GM12878 (cell line): ENCODE results near the gene ADA.

Source experiments
- BCL11A ChIP-seq: IDR thresholded peaks from 2 replicates; pipeline ENCODE4 v1.6.1; 2011; ENCODE audit warnings: low read depth, low read length
- EZH2 ChIP-seq: IDR thresholded peaks from 2 replicates; pipeline ENCODE4 v1.6.1; 2012; ENCODE audit warnings: low read depth, mild to moderate bottlenecking, control low read depth, inconsistent platforms, low read length, borderline replicate concordance; ENCODE audit not compliant: control insufficient read depth
- HCFC1 ChIP-seq: fragments of 150-350 bp; IDR thresholded peaks from 2 replicates; pipeline ENCODE4 v1.6.1; 2014; ENCODE audit warnings: low read length
- HDAC2 ChIP-seq: fragments of 200-600 bp; sonication (generic); IDR thresholded peaks from 2 replicates; pipeline ENCODE4 v1.6.1; 2017
- HDAC6 ChIP-seq: fragments of 200-600 bp; sonication (generic); IDR thresholded peaks from one replicate; pipeline ENCODE4 v1.8.0; 2017; ENCODE audit warnings: antibody characterized with exemption; ENCODE audit not compliant: unreplicated experiment
- REST ChIP-seq: IDR thresholded peaks from 2 replicates; pipeline ENCODE4 v1.6.1; 2012; ENCODE audit warnings: mild to moderate bottlenecking, low read depth, low read length
- RFX5 ChIP-seq: IDR thresholded peaks from 2 replicates; pipeline ENCODE4 v1.6.1; 2011; ENCODE audit warnings: low read depth, low read length, improper control_type of control experiment
- SREBF2 ChIP-seq: IDR thresholded peaks from 2 replicates; pipeline ENCODE4 v1.6.1; 2012; ENCODE audit warnings: mild to moderate bottlenecking, low read length
- TF ChIP-seq, protein P1 (sequence below), 3 experiments: IDR thresholded peaks in 2 of 3; conservative IDR thresholded peaks in 1 of 3; 2 replicates each; pipeline ENCODE4 v1.5.1; 2011; ENCODE audit warnings: low read depth in 3 of 3, low read length in 3 of 3, mild to moderate bottlenecking in 3 of 3, control low read depth in 2 of 3, moderate library complexity in 2 of 3, inconsistent platforms in 1 of 3, mixed read lengths in 1 of 3; ENCODE audit not compliant: control insufficient read depth in 2 of 3, insufficient read depth in 1 of 3; ENCODE audit errors: extremely low read depth in 1 of 3

DNA sequence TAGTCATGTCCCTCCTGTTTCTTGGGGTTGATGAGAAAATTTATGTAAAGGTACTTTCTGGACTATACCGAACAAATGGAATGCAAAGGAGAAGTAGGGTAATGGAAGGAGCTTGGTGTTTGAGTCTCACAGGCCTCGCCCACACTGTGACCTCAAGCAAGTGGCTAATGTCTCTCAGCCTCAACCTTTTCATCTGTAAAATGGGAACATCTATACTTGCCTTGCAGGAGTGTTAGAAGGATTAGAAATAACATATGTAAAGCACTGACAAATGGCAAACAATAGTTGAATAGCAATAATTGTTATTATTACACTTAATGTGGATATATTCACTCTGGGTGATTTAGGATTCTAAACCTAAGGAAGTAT is 78.0 kb downstream of the ADA start:
- TF ChIP-seq REST, result no peak
- no peak for TF ChIP-seq HDAC6
- no peak for TF ChIP-seq HCFC1
- TF ChIP-seq, protein P1, sequence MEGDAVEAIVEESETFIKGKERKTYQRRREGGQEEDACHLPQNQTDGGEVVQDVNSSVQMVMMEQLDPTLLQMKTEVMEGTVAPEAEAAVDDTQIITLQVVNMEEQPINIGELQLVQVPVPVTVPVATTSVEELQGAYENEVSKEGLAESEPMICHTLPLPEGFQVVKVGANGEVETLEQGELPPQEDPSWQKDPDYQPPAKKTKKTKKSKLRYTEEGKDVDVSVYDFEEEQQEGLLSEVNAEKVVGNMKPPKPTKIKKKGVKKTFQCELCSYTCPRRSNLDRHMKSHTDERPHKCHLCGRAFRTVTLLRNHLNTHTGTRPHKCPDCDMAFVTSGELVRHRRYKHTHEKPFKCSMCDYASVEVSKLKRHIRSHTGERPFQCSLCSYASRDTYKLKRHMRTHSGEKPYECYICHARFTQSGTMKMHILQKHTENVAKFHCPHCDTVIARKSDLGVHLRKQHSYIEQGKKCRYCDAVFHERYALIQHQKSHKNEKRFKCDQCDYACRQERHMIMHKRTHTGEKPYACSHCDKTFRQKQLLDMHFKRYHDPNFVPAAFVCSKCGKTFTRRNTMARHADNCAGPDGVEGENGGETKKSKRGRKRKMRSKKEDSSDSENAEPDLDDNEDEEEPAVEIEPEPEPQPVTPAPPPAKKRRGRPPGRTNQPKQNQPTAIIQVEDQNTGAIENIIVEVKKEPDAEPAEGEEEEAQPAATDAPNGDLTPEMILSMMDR (IDR thresholded peaks at IDR 0.05 in 2 of 3, conservative IDR thresholded peaks at IDR 0.05 in 1 of 3; ENCODE audit: control insufficient read depth in 2 of 3, extremely low read depth in 1 of 3, insufficient read depth in 1 of 3, low read depth in 3 of 3, low read length in 3 of 3), result no peak
- TF ChIP-seq RFX5, result no peak
- TF ChIP-seq EZH2, result no peak
- TF ChIP-seq SREBF2, result no peak
- no peak for TF ChIP-seq BCL11A
- no peak for TF ChIP-seq HDAC2
